Measurements from ENCODE around the gene SPIN3.

SPIN3 gene

DNA sequence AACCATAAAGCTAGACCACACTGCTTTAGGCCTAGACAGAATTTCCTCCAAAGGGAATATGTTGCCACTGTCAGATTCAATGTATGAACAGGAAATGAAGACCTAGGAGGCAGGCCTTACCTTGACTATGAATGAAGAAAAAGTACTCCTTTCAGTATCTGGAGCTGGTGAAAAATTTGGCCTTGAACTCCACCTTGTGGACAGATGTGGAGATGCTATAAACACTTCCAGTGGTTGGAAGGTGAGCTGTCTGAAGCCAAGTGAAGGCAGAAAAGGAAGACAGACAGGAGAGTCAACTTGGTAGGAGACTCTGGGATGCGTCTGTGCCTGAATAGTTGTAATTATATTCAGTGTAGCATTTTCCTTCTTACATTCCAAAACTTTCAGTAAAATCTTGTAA is 17.2 kb downstream of the SPIN3 start:
- DNase-seq = no peak
- TF ChIP-seq CTCF (IDR thresholded peaks at IDR 0.05) = peak; percentile 41 to 48
- Histone ChIP-seq H3K4me3 (no peak overlapping the region), H3K36me3 (peaks cover 0 to 32% (median 3%) of the 10 kb centered on the region in 3 donors), H3K9me3 (no peaks in the 10 kb centered on the region), H3K27me3 (no peaks in the 10 kb centered on the region), H3K27ac (no peak overlapping the region), H3K4me1 (no peaks in the 10 kb centered on the region)
- intact Hi-C loops (cut with DNase I; ENCODE audit: low total_unique reads) = loop anchor here (5.0 kb wide), 1 partner anchor 176 kb away; no protein-coding TSS in a partner anchor

DNA sequence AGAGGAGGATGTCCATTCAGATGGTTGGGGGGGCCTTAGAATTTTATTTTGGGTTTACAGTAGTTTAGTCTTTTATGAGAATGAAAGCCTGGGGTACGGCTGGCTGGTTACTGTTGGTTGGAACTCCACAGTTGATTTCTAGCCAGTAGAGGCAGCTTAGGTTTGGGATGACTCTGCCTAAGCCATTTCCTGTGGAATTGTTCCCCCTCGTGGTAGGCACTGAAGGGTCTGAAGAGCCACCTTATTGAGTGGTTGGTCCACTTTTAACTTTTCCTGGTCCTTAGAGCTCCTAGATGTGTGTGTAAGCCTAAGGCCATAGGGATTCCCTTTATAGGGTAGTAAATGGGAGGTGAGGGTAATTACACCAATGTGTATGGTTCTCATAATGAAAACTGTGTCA is 19.7 kb downstream of the SPIN3 start:
- intact Hi-C loops (cut with DNase I; ENCODE audit: low total_unique reads) = loop anchor here (5.0 kb wide), 1 partner anchor 173 kb away; no protein-coding TSS in a partner anchor
- Histone ChIP-seq H3K27me3 (no peaks in the 10 kb centered on the region), H3K4me1 (no peaks in the 10 kb centered on the region), H3K4me3 (no peak overlapping the region), H3K27ac (no peak overlapping the region), H3K9me3 (no peaks in the 10 kb centered on the region), H3K36me3 (peaks cover 0 to 16% (median 3%) of the 10 kb centered on the region in 3 donors)
- no peak for TF ChIP-seq CTCF (IDR thresholded peaks at IDR 0.05)
- no peak for DNase-seq

DNA sequence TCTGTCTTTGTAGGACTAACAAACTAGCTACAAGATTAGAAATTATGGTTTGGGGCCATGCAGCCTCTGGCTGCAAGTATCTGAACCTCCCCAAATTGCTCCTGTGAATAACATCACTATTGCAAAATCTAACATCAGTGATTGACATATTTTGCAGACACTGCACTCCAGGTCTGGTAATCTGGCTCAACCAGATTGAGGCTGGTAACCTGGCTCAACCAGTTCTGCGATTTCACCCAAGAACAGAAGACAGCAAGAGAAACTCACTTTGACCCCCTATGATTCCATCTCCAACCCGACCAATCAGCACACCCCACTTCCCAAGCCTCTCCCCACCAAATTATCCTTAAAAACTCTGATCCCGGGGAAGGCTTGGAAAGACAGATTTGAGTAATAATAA is 20.9 kb downstream of the SPIN3 start:
- no peak for DNase-seq
- Histone ChIP-seq H3K9me3 (no peaks in the 10 kb centered on the region), H3K36me3 (peaks cover 0 to 16% (median 3%) of the 10 kb centered on the region in 3 donors), H3K27ac (no peak overlapping the region), H3K4me1 (no peaks in the 10 kb centered on the region), H3K27me3 (no peaks in the 10 kb centered on the region), H3K4me3 (no peak overlapping the region)
- no peak for TF ChIP-seq CTCF (IDR thresholded peaks at IDR 0.05)
- intact Hi-C loops (cut with DNase I; ENCODE audit: low total_unique reads) = no loop called here

DNA sequence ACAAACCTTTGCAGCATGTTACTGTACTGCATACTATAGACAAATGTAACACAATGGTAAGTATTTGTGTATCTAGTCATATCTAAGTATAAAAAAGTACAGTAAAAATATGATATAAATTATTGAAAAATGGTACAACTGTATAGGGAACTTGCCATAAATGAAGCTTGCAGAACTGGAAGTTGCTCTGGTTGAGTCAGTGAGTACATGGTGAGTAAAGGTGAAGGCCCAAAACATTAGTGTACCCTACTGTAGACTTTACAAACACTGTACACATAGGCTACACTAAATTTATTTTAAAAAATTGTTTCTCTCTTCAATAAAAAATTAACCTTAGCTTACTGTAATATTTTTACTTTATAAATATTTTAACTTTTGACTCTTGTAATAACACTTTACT is 25.8 kb downstream of the SPIN3 start:
- DNase-seq = no peak
- intact Hi-C loops (cut with DNase I; ENCODE audit: low total_unique reads) = no loop called here
- Histone ChIP-seq H3K9me3 (no peaks in the 10 kb centered on the region), H3K4me3 (no peak overlapping the region), H3K4me1 (no peaks in the 10 kb centered on the region), H3K36me3 (peaks cover 0 to under 1% (median 0%) of the 10 kb centered on the region in 3 donors), H3K27ac (no peak overlapping the region), H3K27me3 (no peaks in the 10 kb centered on the region)
- TF ChIP-seq CTCF (IDR thresholded peaks at IDR 0.05) = no peak

GRCh38 chrX:56968980-56969379 is 26.4 kb downstream of the SPIN3 start:
- DNase-seq = no peak
- no peak for TF ChIP-seq CTCF (IDR thresholded peaks at IDR 0.05)

DNA sequence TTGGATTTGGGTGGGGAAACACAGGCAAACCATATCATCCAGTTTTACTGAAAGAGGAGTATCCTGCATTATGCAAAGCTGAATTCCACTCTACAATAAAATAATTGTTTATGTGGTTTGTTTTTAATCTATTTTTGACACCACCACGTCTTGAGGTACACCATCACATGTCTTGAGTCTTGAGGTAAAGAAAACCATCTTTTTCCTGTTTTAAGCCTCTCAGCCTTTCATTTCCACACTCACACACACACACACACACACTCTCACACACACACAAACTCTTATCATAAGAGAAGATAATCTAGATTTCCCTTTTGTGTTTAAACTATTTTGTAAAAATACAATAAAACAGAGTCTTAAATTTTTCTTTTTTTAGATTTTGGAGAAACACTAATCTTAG is 32.0 kb downstream of the SPIN3 start:
- intact Hi-C loops (cut with DNase I; ENCODE audit: low total_unique reads) = no loop called here
- no peak for TF ChIP-seq CTCF (IDR thresholded peaks at IDR 0.05)
- H3K4me1 ChIP-seq = no peaks in the 10 kb centered on the region

More at GRCh38 chrX:56968980-56969379, 26.4 kb downstream of the SPIN3 start:
- Histone ChIP-seq H3K9me3 (no peaks in the 10 kb centered on the region), H3K4me1 (no peaks in the 10 kb centered on the region), H3K4me3 (no peak overlapping the region), H3K27me3 (no peaks in the 10 kb centered on the region), H3K36me3 (no peaks in the 10 kb centered on the region), H3K27ac (no peak overlapping the region)
- intact Hi-C loops (cut with DNase I; ENCODE audit: low total_unique reads) = no loop called here

More for the DNA sequence above, 32.0 kb downstream of the SPIN3 start:
- H3K9me3 ChIP-seq = no peaks in the 10 kb centered on the region
- H3K4me3 ChIP-seq = no peak overlapping the region
- DNase-seq = no peak
- no peak overlapping the region for H3K27ac ChIP-seq
- no peaks in the 10 kb centered on the region for H3K36me3 ChIP-seq
- no peaks in the 10 kb centered on the region for H3K27me3 ChIP-seq

Measured in tibial artery (tissue), 4 donors.